HepG2 (cell line): Measurements from ENCODE around the gene DOC2A. TPM values are rescaled to one million over a fixed set of nuclear protein-coding genes. Genes with fewer than 3 reads are reported as not detected.

Experiments used
- AKNA ChIP-seq: sonication (generic); formaldehyde crosslinking; IDR thresholded peaks from 2 replicates; pipeline ENCODE4 v1.4.0; 2020; ENCODE audit warnings: missing genetic modification reagents, borderline replicate concordance
- HMGA1 ChIP-seq: sonication (generic); formaldehyde crosslinking; conservative IDR thresholded peaks from 2 replicates; pipeline ENCODE4 v1.4.0; 2020; ENCODE audit warnings: missing genetic modification reagents
- KDM4B ChIP-seq: sonication (generic); formaldehyde crosslinking; IDR thresholded peaks from 2 replicates; pipeline ENCODE4 v1.4.0; 2020; ENCODE audit warnings: missing genetic modification reagents
- MTERF4 ChIP-seq: sonication (generic); formaldehyde crosslinking; IDR thresholded peaks from 2 replicates; pipeline ENCODE4 v1.8.0; 2023; ENCODE audit warnings: mild to moderate bottlenecking, missing genetic modification reagents
- NKX3-1 ChIP-seq: sonication (generic); formaldehyde crosslinking; IDR thresholded peaks from 2 replicates; pipeline ENCODE4 v1.5.0; 2020; ENCODE audit warnings: missing genetic modification reagents
- PHF8 ChIP-seq: sonication (generic); formaldehyde crosslinking; IDR thresholded peaks from 2 replicates; pipeline ENCODE4 v1.5.0; 2020; ENCODE audit warnings: missing genetic modification reagents
- TEAD2 ChIP-seq: sonication (generic); formaldehyde crosslinking; IDR thresholded peaks from 2 replicates; pipeline ENCODE4 v1.9.0; 2021; ENCODE audit warnings: missing genetic modification reagents
- U2AF1 ChIP-seq: fragments of 200-400 bp; formaldehyde crosslinking; optimal IDR thresholded peaks from 2 replicates; pipeline ENCODE3; 2017; ENCODE audit warnings: mild to moderate bottlenecking, low read depth, low read length
- ZKSCAN5 ChIP-seq: sonication (generic); formaldehyde crosslinking; IDR thresholded peaks from 2 replicates; pipeline ENCODE4 v1.5.1; 2020; ENCODE audit warnings: mild to moderate bottlenecking, missing genetic modification reagents
- ZMYM4 ChIP-seq: sonication (generic); formaldehyde crosslinking; IDR thresholded peaks from 2 replicates; pipeline ENCODE4 v1.8.1; 2023; ENCODE audit warnings: mild to moderate bottlenecking, missing genetic modification reagents
- ZNF430 ChIP-seq: sonication (generic); formaldehyde crosslinking; IDR thresholded peaks from 2 replicates; pipeline ENCODE4 v1.9.0; 2021; ENCODE audit warnings: mild to moderate bottlenecking, missing genetic modification reagents
- ZNF484 ChIP-seq: sonication (generic); formaldehyde crosslinking; IDR thresholded peaks from 2 replicates; pipeline ENCODE4 v1.5.1; 2020; ENCODE audit warnings: mild to moderate bottlenecking, low read depth, missing genetic modification reagents, borderline replicate concordance
- ZNF513 ChIP-seq: sonication (generic); formaldehyde crosslinking; conservative IDR thresholded peaks from 2 replicates; pipeline ENCODE4 v1.5.0; 2020; ENCODE audit warnings: missing genetic modification reagents
- ZNF577 ChIP-seq: sonication (generic); formaldehyde crosslinking; IDR thresholded peaks from 2 replicates; pipeline ENCODE4 v1.4.0; 2020; ENCODE audit warnings: mild to moderate bottlenecking, low read depth, missing genetic modification reagents, borderline replicate concordance
- ZNF772 ChIP-seq: sonication (generic); formaldehyde crosslinking; IDR thresholded peaks from 2 replicates; pipeline ENCODE4 v1.5.0; 2020; ENCODE audit warnings: mild to moderate bottlenecking, missing genetic modification reagents
- ZNF788 ChIP-seq: sonication (generic); formaldehyde crosslinking; IDR thresholded peaks from 2 replicates; pipeline ENCODE4 v1.5.0; 2020; ENCODE audit warnings: mild to moderate bottlenecking, missing genetic modification reagents, borderline replicate concordance
- polyA plus RNA-seq, 8 experiments: library from polyadenylated mRNA; depleted of rRNA in 3 of 8; stranded (reverse) in 7 of 8; unstranded in 1 of 8; fragments of >200 nt; fragmentation: Illumina TruSeq in 4 of 8; extraction: Trizol in 4 of 8; gene quantifications; 2 replicates each; pipeline versions ENCODE4 v1.2.1 to v1.2.3, GENCODE V29; 2011 to 2016; ENCODE audit warnings: low read depth in 4 of 8, missing spikeins in 1 of 8, mixed read lengths in 1 of 8; ENCODE audit not compliant: insufficient read depth in 1 of 8
- total RNA-seq, 5 experiments: library from RNA; depleted of rRNA; stranded (reverse); fragments of >200 nt; fragmentation: Illumina TruSeq; extraction: Trizol; gene quantifications; 2 replicates each; pipeline ENCODE4 v1.2.3, GENCODE V29; 2016; ENCODE audit warnings: low read depth in 1 of 5
- TF ChIP-seq, protein P1 (sequence below): sonication (generic); formaldehyde crosslinking; IDR thresholded peaks from 2 replicates; pipeline ENCODE4 v1.4.0; 2020; ENCODE audit warnings: missing genetic modification reagents; ENCODE audit errors: not compliant biosample characterization
- TF ChIP-seq, protein P2 (sequence below): sonication (generic); formaldehyde crosslinking; IDR thresholded peaks from 2 replicates; pipeline ENCODE4 v1.4.0; 2020; ENCODE audit warnings: mild to moderate bottlenecking, missing genetic modification reagents

Gene DOC2A
- total and polyA plus RNA-seq, 2 of the 13 experiments (the other 11 are each of a cell fraction or from before 2014, with no cell fraction given) = 0.15 to 0.55 TPM

- TF ChIP-seq MTERF4 (CRISPR knock-in tag) = peak; percentile 50; the same call in 1 of the 2 replicates
- peak; percentile 87 for TF ChIP-seq ZKSCAN5
- 0 out of 2 replicates have a peak, but pooled peaks have one; percentile 44 for TF ChIP-seq ZNF484 (CRISPR knock-in tag)
- no peak for TF ChIP-seq ZNF577 (CRISPR knock-in tag)
- TF ChIP-seq ZNF513 (CRISPR knock-in tag) = no peak
- peak; percentile 35; the same call in 1 of the 2 replicates for TF ChIP-seq ZNF772 (CRISPR knock-in tag)
- TF ChIP-seq, protein P1, sequence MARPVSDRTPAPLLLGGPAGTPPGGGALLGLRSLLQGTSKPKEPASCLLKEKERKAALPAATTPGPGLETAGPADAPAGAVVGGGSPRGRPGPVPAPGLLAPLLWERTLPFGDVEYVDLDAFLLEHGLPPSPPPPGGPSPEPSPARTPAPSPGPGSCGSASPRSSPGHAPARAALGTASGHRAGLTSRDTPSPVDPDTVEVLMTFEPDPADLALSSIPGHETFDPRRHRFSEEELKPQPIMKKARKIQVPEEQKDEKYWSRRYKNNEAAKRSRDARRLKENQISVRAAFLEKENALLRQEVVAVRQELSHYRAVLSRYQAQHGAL = no peak
- TF ChIP-seq TEAD2 = no peak
- TF ChIP-seq AKNA = no peak
- no peak for TF ChIP-seq HMGA1 (CRISPR knock-in tag)
- peak; percentile 58 for TF ChIP-seq ZMYM4
- TF ChIP-seq PHF8 (CRISPR knock-in tag) = peak; percentile 73
- peak; percentile 62 for TF ChIP-seq ZNF788
- TF ChIP-seq, protein P2, sequence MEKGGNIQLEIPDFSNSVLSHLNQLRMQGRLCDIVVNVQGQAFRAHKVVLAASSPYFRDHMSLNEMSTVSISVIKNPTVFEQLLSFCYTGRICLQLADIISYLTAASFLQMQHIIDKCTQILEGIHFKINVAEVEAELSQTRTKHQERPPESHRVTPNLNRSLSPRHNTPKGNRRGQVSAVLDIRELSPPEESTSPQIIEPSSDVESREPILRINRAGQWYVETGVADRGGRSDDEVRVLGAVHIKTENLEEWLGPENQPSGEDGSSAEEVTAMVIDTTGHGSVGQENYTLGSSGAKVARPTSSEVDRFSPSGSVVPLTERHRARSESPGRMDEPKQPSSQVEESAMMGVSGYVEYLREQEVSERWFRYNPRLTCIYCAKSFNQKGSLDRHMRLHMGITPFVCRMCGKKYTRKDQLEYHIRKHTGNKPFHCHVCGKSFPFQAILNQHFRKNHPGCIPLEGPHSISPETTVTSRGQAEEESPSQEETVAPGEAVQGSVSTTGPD (CRISPR knock-in tag) = no peak
- no peak for TF ChIP-seq KDM4B
- TF ChIP-seq U2AF1 = peak; percentile 77
- peak; percentile 93 for TF ChIP-seq ZNF430 (CRISPR knock-in tag)
- TF ChIP-seq NKX3-1 (CRISPR knock-in tag) = no peak; the same call in 1 of the 2 replicates
Measured at GRCh38 chr16:29961479-29962343, 49.1 kb downstream of the DOC2A start, which contains the start of gene TMEM219 (continued).
